Nephron (organoid): ENCODE measurements around the gene MAP3K12.
"Not testable (repeated sequence)": the region's sequence is repeated elsewhere in the genome, so short reads cannot be mapped to it uniquely, and the experiment has no call there.

Experiments used
- H3K27ac Mint-ChIP-seq, 3 experiments: 2 replicates each; pipeline ENCODE4 v1.8.0; 2020; ENCODE audit warnings: mixed read lengths in 3 of 3, mild to moderate bottlenecking in 2 of 3, moderate library complexity in 1 of 3
- H3K27me3 Mint-ChIP-seq: 2 replicates; pipeline ENCODE4 v1.8.0; 2021; ENCODE audit warnings: low read depth, mild to moderate bottlenecking, moderate library complexity, mixed read lengths
- H3K36me3 Mint-ChIP-seq: 2 replicates; pipeline ENCODE4 v1.8.0; 2020; ENCODE audit warnings: low read depth, mixed read lengths
- H3K4me1 Mint-ChIP-seq: 2 replicates; pipeline ENCODE4 v1.8.0; 2020; ENCODE audit warnings: mixed read lengths
- H3K4me3 Mint-ChIP-seq, 3 experiments: 2 replicates each; pipeline ENCODE4 v1.8.0; 2020; ENCODE audit warnings: mild to moderate bottlenecking in 3 of 3, mixed read lengths in 3 of 3, moderate library complexity in 2 of 3
- H3K9me3 Mint-ChIP-seq: 2 replicates; pipeline ENCODE4 v1.8.0; 2020; ENCODE audit warnings: mixed read lengths
- TF ChIP-seq, protein P1 (sequence below), 3 experiments: fragments of 200-600 bp; sonication (generic); IDR thresholded peaks; one replicate each; pipeline ENCODE4 v1.5.0; 2021; ENCODE audit warnings: antibody characterized with exemption in 3 of 3; ENCODE audit not compliant: unreplicated experiment in 3 of 3

MAP3K12 gene

GRCh38 chr12:53483979-53484377 is 15.3 kb downstream of the MAP3K12 start:
- H3K9me3 Mint-ChIP-seq: no peaks in the 10 kb centered on the region
- H3K27ac Mint-ChIP-seq: peak overlapping the region; percentile 18 to 43 (median 31)
- peaks cover 5% of the 10 kb centered on the region for H3K4me1 Mint-ChIP-seq
- H3K27me3 Mint-ChIP-seq: no peaks in the 10 kb centered on the region
- no peak overlapping the region for H3K4me3 Mint-ChIP-seq
- peaks cover 56% of the 10 kb centered on the region for H3K36me3 Mint-ChIP-seq
- TF ChIP-seq, protein P1, sequence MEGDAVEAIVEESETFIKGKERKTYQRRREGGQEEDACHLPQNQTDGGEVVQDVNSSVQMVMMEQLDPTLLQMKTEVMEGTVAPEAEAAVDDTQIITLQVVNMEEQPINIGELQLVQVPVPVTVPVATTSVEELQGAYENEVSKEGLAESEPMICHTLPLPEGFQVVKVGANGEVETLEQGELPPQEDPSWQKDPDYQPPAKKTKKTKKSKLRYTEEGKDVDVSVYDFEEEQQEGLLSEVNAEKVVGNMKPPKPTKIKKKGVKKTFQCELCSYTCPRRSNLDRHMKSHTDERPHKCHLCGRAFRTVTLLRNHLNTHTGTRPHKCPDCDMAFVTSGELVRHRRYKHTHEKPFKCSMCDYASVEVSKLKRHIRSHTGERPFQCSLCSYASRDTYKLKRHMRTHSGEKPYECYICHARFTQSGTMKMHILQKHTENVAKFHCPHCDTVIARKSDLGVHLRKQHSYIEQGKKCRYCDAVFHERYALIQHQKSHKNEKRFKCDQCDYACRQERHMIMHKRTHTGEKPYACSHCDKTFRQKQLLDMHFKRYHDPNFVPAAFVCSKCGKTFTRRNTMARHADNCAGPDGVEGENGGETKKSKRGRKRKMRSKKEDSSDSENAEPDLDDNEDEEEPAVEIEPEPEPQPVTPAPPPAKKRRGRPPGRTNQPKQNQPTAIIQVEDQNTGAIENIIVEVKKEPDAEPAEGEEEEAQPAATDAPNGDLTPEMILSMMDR (IDR thresholded peaks at IDR 0.05; ENCODE audit: unreplicated experiment in 3 of 3): no peak

DNA sequence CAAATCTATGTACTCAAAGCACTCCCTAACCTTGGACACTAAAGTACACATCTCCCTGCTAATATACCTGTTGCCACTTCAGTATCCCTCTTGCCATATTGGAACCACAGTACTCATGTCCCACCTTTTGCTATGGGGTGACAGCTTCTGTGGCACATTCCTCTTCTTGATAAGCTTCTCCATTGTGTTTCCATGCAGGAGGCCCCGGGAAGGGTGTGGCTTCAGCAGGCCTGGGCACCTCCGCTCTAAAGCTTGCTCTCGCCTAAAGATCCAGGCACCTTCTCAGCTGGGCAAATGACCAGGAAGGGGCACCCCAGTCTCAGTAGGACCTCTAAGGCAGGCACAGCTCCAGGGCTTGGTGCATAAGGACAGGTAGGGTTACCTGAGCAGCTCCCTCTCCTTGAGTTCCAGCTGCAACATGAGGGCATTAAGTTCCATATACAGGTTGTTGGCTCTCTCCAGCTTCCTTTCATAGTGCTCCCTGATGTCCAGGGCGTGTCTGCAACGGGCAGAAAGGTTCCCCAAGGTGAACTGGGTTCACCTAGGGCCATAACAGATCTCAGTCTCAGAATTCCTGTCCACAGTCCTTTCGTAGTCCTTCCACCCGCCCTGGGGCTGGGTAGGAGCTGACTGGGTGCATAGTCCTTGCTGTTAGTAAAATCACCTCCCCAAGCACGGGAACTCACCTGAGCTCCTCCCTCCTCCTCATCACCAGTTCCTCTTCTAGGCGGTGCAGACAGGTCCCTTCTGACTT is 15.9 kb downstream of the MAP3K12 start:
- H3K36me3 Mint-ChIP-seq: peaks cover 59% of the 10 kb centered on the region
- H3K4me1 Mint-ChIP-seq: peaks cover 5% of the 10 kb centered on the region
- H3K4me3 Mint-ChIP-seq: no peak overlapping the region
- H3K27me3 Mint-ChIP-seq: no peaks in the 10 kb centered on the region
- TF ChIP-seq, protein P1 (IDR thresholded peaks at IDR 0.05; ENCODE audit: unreplicated experiment in 3 of 3): no peak
- no peaks in the 10 kb centered on the region for H3K9me3 Mint-ChIP-seq
- H3K27ac Mint-ChIP-seq: peak overlapping the region in 2 of 3 experiments; percentile 24 to 31

GRCh38 chr12:53482626-53483168 is 16.6 kb downstream of the MAP3K12 start:
- Mint-ChIP-seq H3K36me3 (peaks cover 60% of the 10 kb centered on the region), H3K27ac (peak overlapping the region in 1 of 3 experiments; percentile 24), H3K4me1 (peaks cover 5% of the 10 kb centered on the region), H3K4me3 (no peak overlapping the region), H3K9me3 (no peaks in the 10 kb centered on the region), H3K27me3 (no peaks in the 10 kb centered on the region)
- TF ChIP-seq, protein P1 (IDR thresholded peaks at IDR 0.05; ENCODE audit: unreplicated experiment in 3 of 3): no peak

GRCh38 chr12:53481939-53482586 is 17.2 kb downstream of the MAP3K12 start:
- H3K4me3 Mint-ChIP-seq: no peak overlapping the region
- H3K4me1 Mint-ChIP-seq: peaks cover 5% of the 10 kb centered on the region
- TF ChIP-seq, protein P1 (IDR thresholded peaks at IDR 0.05; ENCODE audit: unreplicated experiment in 3 of 3): peak in 2 of 3 experiments; percentile 18 to 39
- H3K27me3 Mint-ChIP-seq: no peaks in the 10 kb centered on the region
- peaks cover 61% of the 10 kb centered on the region for H3K36me3 Mint-ChIP-seq
- H3K9me3 Mint-ChIP-seq: no peaks in the 10 kb centered on the region
- peak overlapping the region; percentile 22 to 79 (median 43) for H3K27ac Mint-ChIP-seq

DNA sequence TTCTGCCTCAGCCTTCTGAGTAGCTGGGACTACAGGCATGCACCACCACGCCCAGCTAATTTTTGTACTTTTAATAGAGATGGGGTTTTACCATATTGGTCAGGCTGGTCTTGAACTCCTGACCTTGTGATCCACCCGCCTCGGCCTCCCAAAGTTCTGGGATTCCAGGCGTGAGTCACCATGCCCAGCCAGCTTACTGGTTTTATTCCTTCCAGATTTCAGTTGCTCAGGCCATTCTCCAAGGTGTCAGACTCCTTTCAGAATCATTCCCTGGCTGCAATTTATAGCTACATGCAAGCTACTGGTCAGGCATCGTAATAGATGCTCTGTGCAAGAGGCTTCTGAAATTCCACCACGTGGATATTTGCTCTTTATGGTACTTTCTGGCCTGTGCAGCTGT is 17.8 kb downstream of the MAP3K12 start:
- Mint-ChIP-seq H3K36me3 (peaks cover 67% of the 10 kb centered on the region), H3K4me1 (peaks cover 11% of the 10 kb centered on the region)
- H3K27me3 Mint-ChIP-seq: not testable (repeated sequence)

More for the DNA sequence above, 17.8 kb downstream of the MAP3K12 start:
- H3K4me3 Mint-ChIP-seq, H3K9me3 Mint-ChIP-seq: not testable (repeated sequence)
- peak overlapping the region; percentile 22 to 79 (median 43) for H3K27ac Mint-ChIP-seq
